Vagina (tissue), 2 donors: ENCODE results near the gene TMEM39B. TPM values are rescaled to one million over a fixed set of nuclear protein-coding genes. Genes with fewer than 3 reads are reported as not detected.

ENCODE experiments used
- DNase-seq, 2 donors: peaks; one replicate each; pipeline ENCODE4 v3.0.0-alpha.2; 2017; ENCODE audit errors: extremely low spot score in 2 of 2
- H3K27ac ChIP-seq: fragments of 200-600 bp; sonication (generic); one replicate; pipeline ENCODE4 v1.5.1; 2019
- H3K27me3 ChIP-seq: fragments of 200-600 bp; sonication (generic); one replicate; pipeline ENCODE4 v1.5.1; 2019
- H3K36me3 ChIP-seq, 2 donors: fragments of 200-600 bp; sonication (generic); one replicate each; pipeline ENCODE4 v1.5.1; 2017 to 2019
- H3K4me1 ChIP-seq: fragments of 200-600 bp; sonication (generic); one replicate; pipeline ENCODE4 v1.5.1; 2019
- H3K4me3 ChIP-seq, 2 donors: fragments of 200-600 bp; sonication (generic); 1 replicate in 1 of 2; 2 replicates in 1 of 2; pipeline ENCODE4 v1.5.1; 2016 to 2019
- H3K9me3 ChIP-seq: fragments of 200-600 bp; sonication (generic); one replicate; pipeline ENCODE4 v1.5.1; 2019
- POLR2A ChIP-seq, 2 donors: fragments of 450-650 bp; IDR thresholded peaks; one replicate each; pipeline ENCODE4 v1.6.1; 2017; ENCODE audit warnings: antibody characterized with exemption in 2 of 2, mild to moderate bottlenecking in 2 of 2, moderate library complexity in 2 of 2
- POLR2AphosphoS5 ChIP-seq, 2 donors: sonication (generic); formaldehyde crosslinking; IDR thresholded peaks; one replicate each; pipeline ENCODE4 v1.9.0; 2017; ENCODE audit warnings: antibody characterized with exemption in 2 of 2, mild to moderate bottlenecking in 2 of 2, low read depth in 1 of 2; ENCODE audit not compliant: insufficient read depth in 1 of 2
- intact Hi-C: fragments of 100-400 bp; cut with DNase I; formaldehyde crosslinking; loops from one replicate; pipeline ENCODE4 v1.15.1; 2023
- total RNA-seq: library from RNA; depleted of rRNA; stranded (reverse); fragments of >200 nt; gene quantifications from one replicate; pipeline ENCODE4 v1.2.3, GENCODE V29; 2016
- TF ChIP-seq, protein P1 (sequence below), 3 experiments: fragments of 450-650 bp in 2 of 3; fragments of 200-600 bp in 1 of 3; sonication (generic) in 1 of 3; IDR thresholded peaks; one replicate each; pipeline ENCODE4 v1.5.1; 2017 to 2019; ENCODE audit warnings: antibody characterized with exemption in 3 of 3, mild to moderate bottlenecking in 2 of 3, moderate library complexity in 2 of 3

The TMEM39B gene
- total RNA-seq, 1 donor from 2014 or later: 8.3 TPM

DNA sequence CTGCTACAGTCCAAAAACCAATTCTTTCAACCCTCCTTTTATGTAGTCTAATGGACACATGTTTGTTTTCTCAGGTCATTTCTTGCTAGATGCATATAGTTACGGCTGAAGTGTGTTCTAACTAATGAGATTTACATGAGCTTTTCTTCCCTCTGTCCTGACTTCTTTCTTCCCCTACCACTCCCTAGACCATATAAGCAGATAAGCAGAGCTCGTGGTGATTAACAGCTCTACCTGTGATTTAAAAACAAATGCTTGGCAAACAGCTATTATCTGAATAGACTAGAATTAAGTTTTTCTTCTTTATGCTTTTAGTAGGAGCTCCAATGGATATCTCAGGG, 40.5 kb upstream of the TMEM39B start:
- Histone ChIP-seq H3K4me3 (no peak overlapping the region), H3K27ac (peak overlapping the region; percentile 4), H3K36me3 (peaks cover 0 to 25% of the 10 kb centered on the region in 2 donors), H3K4me1 (peaks cover 47% of the 10 kb centered on the region), H3K27me3 (no peaks in the 10 kb centered on the region), H3K9me3 (no peaks in the 10 kb centered on the region)
- DNase-seq: no peak
- TF ChIP-seq, protein P1, sequence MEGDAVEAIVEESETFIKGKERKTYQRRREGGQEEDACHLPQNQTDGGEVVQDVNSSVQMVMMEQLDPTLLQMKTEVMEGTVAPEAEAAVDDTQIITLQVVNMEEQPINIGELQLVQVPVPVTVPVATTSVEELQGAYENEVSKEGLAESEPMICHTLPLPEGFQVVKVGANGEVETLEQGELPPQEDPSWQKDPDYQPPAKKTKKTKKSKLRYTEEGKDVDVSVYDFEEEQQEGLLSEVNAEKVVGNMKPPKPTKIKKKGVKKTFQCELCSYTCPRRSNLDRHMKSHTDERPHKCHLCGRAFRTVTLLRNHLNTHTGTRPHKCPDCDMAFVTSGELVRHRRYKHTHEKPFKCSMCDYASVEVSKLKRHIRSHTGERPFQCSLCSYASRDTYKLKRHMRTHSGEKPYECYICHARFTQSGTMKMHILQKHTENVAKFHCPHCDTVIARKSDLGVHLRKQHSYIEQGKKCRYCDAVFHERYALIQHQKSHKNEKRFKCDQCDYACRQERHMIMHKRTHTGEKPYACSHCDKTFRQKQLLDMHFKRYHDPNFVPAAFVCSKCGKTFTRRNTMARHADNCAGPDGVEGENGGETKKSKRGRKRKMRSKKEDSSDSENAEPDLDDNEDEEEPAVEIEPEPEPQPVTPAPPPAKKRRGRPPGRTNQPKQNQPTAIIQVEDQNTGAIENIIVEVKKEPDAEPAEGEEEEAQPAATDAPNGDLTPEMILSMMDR (IDR thresholded peaks at IDR 0.05): no peak
- TF ChIP-seq POLR2A (IDR thresholded peaks at IDR 0.05) (no peak), POLR2AphosphoS5 (IDR thresholded peaks at IDR 0.05; ENCODE audit: insufficient read depth in 1 of 2, low read depth in 1 of 2) (peak in 1 of 2 donors; percentile 5)
- intact Hi-C loops: no loop called here

DNA sequence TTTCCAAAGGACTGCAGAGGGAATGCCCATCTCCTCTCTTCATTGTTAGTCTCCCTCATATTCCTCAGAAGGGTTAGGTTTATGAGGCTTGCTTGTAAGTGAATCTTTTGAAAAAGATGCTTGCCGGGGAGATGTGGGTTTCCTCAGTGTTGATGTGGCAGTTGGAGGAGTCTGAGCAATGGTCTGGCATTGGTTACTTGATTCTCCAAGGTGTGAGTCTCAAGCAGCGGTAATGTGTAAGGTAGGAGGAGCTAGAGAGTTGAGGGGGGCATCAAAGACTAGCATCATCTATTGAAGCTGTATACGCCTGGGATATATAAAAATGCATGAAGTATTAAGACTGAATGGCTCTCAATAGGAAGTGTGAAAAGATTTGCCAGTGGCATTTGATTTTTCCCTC, 37.6 kb upstream of the TMEM39B start:
- H3K36me3 ChIP-seq: peaks cover 0 to 25% of the 10 kb centered on the region in 2 donors

GRCh38 chr1:32040711-32041110, 32.0 kb upstream of the TMEM39B start:
- Histone ChIP-seq H3K9me3 (no peaks in the 10 kb centered on the region), H3K4me3 (no peak overlapping the region), H3K27me3 (no peaks in the 10 kb centered on the region), H3K36me3 (no peaks in the 10 kb centered on the region), H3K27ac (no peak overlapping the region), H3K4me1 (no peaks in the 10 kb centered on the region)
- intact Hi-C loops: no loop called here
- TF ChIP-seq POLR2AphosphoS5 (IDR thresholded peaks at IDR 0.05; ENCODE audit: insufficient read depth in 1 of 2, low read depth in 1 of 2) (no peak), POLR2A (IDR thresholded peaks at IDR 0.05) (no peak)
- TF ChIP-seq, protein P1 (IDR thresholded peaks at IDR 0.05): no peak
- DNase-seq: no peak

More for the DNA sequence above, 37.6 kb upstream of the TMEM39B start:
- no peak overlapping the region for H3K4me3 ChIP-seq
- H3K27ac ChIP-seq: no peak overlapping the region
- intact Hi-C loops: no loop called here
- no peak for TF ChIP-seq POLR2A (IDR thresholded peaks at IDR 0.05)
- TF ChIP-seq POLR2AphosphoS5 (IDR thresholded peaks at IDR 0.05; ENCODE audit: insufficient read depth in 1 of 2, low read depth in 1 of 2): no peak
- TF ChIP-seq, protein P1 (IDR thresholded peaks at IDR 0.05): no peak
- peaks cover 27% of the 10 kb centered on the region for H3K4me1 ChIP-seq
- H3K9me3 ChIP-seq: no peaks in the 10 kb centered on the region
- DNase-seq: no peak
- no peaks in the 10 kb centered on the region for H3K27me3 ChIP-seq

GRCh38 chr1:32042330-32042729, 30.4 kb upstream of the TMEM39B start:
- no peak overlapping the region for H3K27ac ChIP-seq
- peaks cover 0 to 10% of the 10 kb centered on the region in 2 donors for H3K36me3 ChIP-seq
- no peaks in the 10 kb centered on the region for H3K27me3 ChIP-seq
- H3K9me3 ChIP-seq: no peaks in the 10 kb centered on the region
- TF ChIP-seq POLR2AphosphoS5 (IDR thresholded peaks at IDR 0.05; ENCODE audit: insufficient read depth in 1 of 2, low read depth in 1 of 2): no peak
- TF ChIP-seq POLR2A (IDR thresholded peaks at IDR 0.05): no peak
- TF ChIP-seq, protein P1 (IDR thresholded peaks at IDR 0.05): no peak
- intact Hi-C loops: no loop called here
- no peak for DNase-seq
- H3K4me3 ChIP-seq: no peak overlapping the region
- no peaks in the 10 kb centered on the region for H3K4me1 ChIP-seq

DNA sequence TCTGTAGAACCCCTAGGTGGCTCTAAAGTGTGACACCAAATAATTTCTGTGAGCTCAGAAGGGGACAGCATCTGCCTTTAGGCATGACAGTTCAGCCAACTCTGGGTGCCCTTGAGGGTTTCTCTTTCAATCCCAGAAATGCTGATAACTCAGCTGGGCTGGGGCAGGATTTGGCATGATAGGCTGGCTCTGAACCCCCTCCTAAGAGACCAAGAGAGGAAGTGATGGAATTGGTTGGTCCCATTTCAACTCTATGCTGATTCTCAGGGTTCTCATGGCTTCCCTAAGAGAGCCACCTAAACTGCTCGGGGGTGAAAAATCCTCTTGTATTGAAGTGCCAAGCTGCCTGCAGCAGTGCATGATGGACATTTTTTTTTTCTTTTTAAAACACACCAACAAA, 28.5 kb upstream of the TMEM39B start:
- DNase-seq: no peak
- H3K27me3 ChIP-seq: no peaks in the 10 kb centered on the region
- intact Hi-C loops: no loop called here
- TF ChIP-seq, protein P1 (IDR thresholded peaks at IDR 0.05): no peak
- TF ChIP-seq POLR2AphosphoS5 (IDR thresholded peaks at IDR 0.05; ENCODE audit: insufficient read depth in 1 of 2, low read depth in 1 of 2) (no peak), POLR2A (IDR thresholded peaks at IDR 0.05) (no peak)
- H3K36me3 ChIP-seq: peaks cover 0 to 20% of the 10 kb centered on the region in 2 donors
- no peaks in the 10 kb centered on the region for H3K9me3 ChIP-seq
- H3K4me1 ChIP-seq: no peaks in the 10 kb centered on the region
- no peak overlapping the region for H3K4me3 ChIP-seq
- no peak overlapping the region for H3K27ac ChIP-seq
